Measurements from ENCODE around the gene TNS1. TPM values are rescaled to one million over a fixed set of nuclear protein-coding genes. Genes with fewer than 3 reads are reported as not detected.
A peak's percentile ranks its signal among the peaks of the same experiment; 100 is the strongest.
"Not testable (repeated sequence)": the region's sequence is repeated elsewhere in the genome, so short reads cannot be mapped to it uniquely, and the experiment has no call there.

Gene TNS1
- polyA plus RNA-seq, 6 donors from 2014 or later, result 0.05 to 0.57 (median 0.35) TPM; not detected in 2

- peaks cover 0 to 2% (median 0%) of the 10 kb centered on the region in 7 donors for H3K9me3 Mint-ChIP-seq
- ATAC-seq (ENCODE audit: low read depth in 2 of 2) (no peak), DNase-seq (no peak)
- H3K4me1 Mint-ChIP-seq, result peaks cover 23 to 40% (median 34%) of the 10 kb centered on the region in 3 donors
- no peaks in the 10 kb centered on the region for H3K27me3 Mint-ChIP-seq
- no peaks in the 10 kb centered on the region for H3K36me3 Mint-ChIP-seq
- H3K27ac Mint-ChIP-seq, result peak overlapping the region in 2 of 6 donors; percentile 12 to 60
- H3K4me3 Mint-ChIP-seq, result peak overlapping the region in 3 of 8 donors; percentile 11 to 52 (median 48)
Observed at GRCh38 chr2:217791551-217791950, 211.2 kb downstream of the TNS1 start.

GRCh38 chr2:217790681-217791392, 212.0 kb downstream of the TNS1 start:
- ATAC-seq (ENCODE audit: low read depth in 2 of 2) (no peak), DNase-seq (no peak)
- peaks cover 0 to 2% (median 0%) of the 10 kb centered on the region in 7 donors for H3K9me3 Mint-ChIP-seq
- H3K27me3 Mint-ChIP-seq, result no peaks in the 10 kb centered on the region
- peak overlapping the region; percentile 72 to 94 (median 86) for H3K4me3 Mint-ChIP-seq
- peaks cover 23 to 43% (median 33%) of the 10 kb centered on the region in 3 donors for H3K4me1 Mint-ChIP-seq
- H3K36me3 Mint-ChIP-seq, result no peaks in the 10 kb centered on the region
- H3K27ac Mint-ChIP-seq, result peak overlapping the region in 4 of 6 donors; percentile 44 to 91 (median 50)

- H3K27ac Mint-ChIP-seq, result peak overlapping the region; percentile 44 to 91 (median 72)
- peak; percentile 81 to 87 for ATAC-seq (ENCODE audit: low read depth in 2 of 2)
- peak overlapping the region; percentile 72 to 94 (median 86) for H3K4me3 Mint-ChIP-seq
- H3K27me3 Mint-ChIP-seq, result no peaks in the 10 kb centered on the region
- no peaks in the 10 kb centered on the region for H3K36me3 Mint-ChIP-seq
- DNase-seq, result peak; percentile 29
- H3K9me3 Mint-ChIP-seq, result peaks cover 0 to 2% (median 0%) of the 10 kb centered on the region in 7 donors
- peaks cover 28 to 49% (median 37%) of the 10 kb centered on the region in 3 donors for H3K4me1 Mint-ChIP-seq
Observed at GRCh38 chr2:217790195-217790594, 212.6 kb downstream of the TNS1 start.

GRCh38 chr2:217789736-217790181, 213.0 kb downstream of the TNS1 start:
- peaks cover 0 to under 1% (median 0%) of the 10 kb centered on the region in 3 donors for H3K27me3 Mint-ChIP-seq
- peak overlapping the region; percentile 72 to 94 (median 86) for H3K4me3 Mint-ChIP-seq
- H3K36me3 Mint-ChIP-seq, result no peaks in the 10 kb centered on the region
- peak; percentile 12 for DNase-seq
- peak; percentile 40 to 42 for ATAC-seq (ENCODE audit: low read depth in 2 of 2)
- peak overlapping the region in 4 of 6 donors; percentile 44 to 91 (median 79) for H3K27ac Mint-ChIP-seq
- H3K4me1 Mint-ChIP-seq, result peaks cover 28 to 51% (median 39%) of the 10 kb centered on the region in 3 donors
- peaks cover 0 to 2% (median 0%) of the 10 kb centered on the region in 7 donors for H3K9me3 Mint-ChIP-seq

GRCh38 chr2:217789003-217789735, 213.6 kb downstream of the TNS1 start:
- Mint-ChIP-seq H3K27ac (peak overlapping the region in 3 of 6 donors; percentile 34 to 44 (median 41)), H3K36me3 (no peaks in the 10 kb centered on the region), H3K4me1 (peaks cover 28 to 51% (median 39%) of the 10 kb centered on the region in 3 donors), H3K27me3 (peaks cover 0 to 6% (median 3%) of the 10 kb centered on the region in 3 donors), H3K4me3 (peak overlapping the region; percentile 72 to 94 (median 86)), H3K9me3 (peaks cover 0 to 4% (median 2%) of the 10 kb centered on the region in 7 donors)
- ATAC-seq (ENCODE audit: low read depth in 2 of 2) (peak; percentile 41 to 47), DNase-seq (peak; percentile 61)

GRCh38 chr2:217788669-217789002, 214.2 kb downstream of the TNS1 start:
- DNase-seq (no peak), ATAC-seq (ENCODE audit: low read depth in 2 of 2) (no peak)
- peaks cover 0 to 8% (median 2%) of the 10 kb centered on the region in 7 donors for H3K9me3 Mint-ChIP-seq
- peak overlapping the region in 1 of 6 donors; percentile 41 for H3K27ac Mint-ChIP-seq
- H3K27me3 Mint-ChIP-seq, result peaks cover 0 to 6% (median 6%) of the 10 kb centered on the region in 3 donors
- peak overlapping the region in 6 of 8 donors; percentile 1 to 94 (median 56) for H3K4me3 Mint-ChIP-seq
- no peaks in the 10 kb centered on the region for H3K36me3 Mint-ChIP-seq
- H3K4me1 Mint-ChIP-seq, result peaks cover 28 to 51% (median 39%) of the 10 kb centered on the region in 3 donors

- DNase-seq, result no peak
- H3K36me3 Mint-ChIP-seq, result peaks cover 0 to 7% of the 10 kb centered on the region in 2 donors
- H3K27me3 Mint-ChIP-seq, result peaks cover 6% of the 10 kb centered on the region in 3 donors
- peaks cover 0 to 16% (median 9%) of the 10 kb centered on the region in 7 donors for H3K9me3 Mint-ChIP-seq
- H3K4me1 Mint-ChIP-seq, result peaks cover 28 to 49% (median 39%) of the 10 kb centered on the region in 3 donors
- no peak overlapping the region for H3K4me3 Mint-ChIP-seq
- no peak for ATAC-seq (ENCODE audit: low read depth in 2 of 2)
- H3K27ac Mint-ChIP-seq, result no peak overlapping the region
Observed at GRCh38 chr2:217787160-217787877, 215.5 kb downstream of the TNS1 start.

- peaks cover 0 to 17% (median 9%) of the 10 kb centered on the region in 7 donors for H3K9me3 Mint-ChIP-seq
- not testable (repeated sequence) for H3K4me3 Mint-ChIP-seq; ATAC-seq (ENCODE audit: low read depth in 2 of 2); DNase-seq; H3K36me3 Mint-ChIP-seq; H3K27me3 Mint-ChIP-seq
- peaks cover 26 to 42% (median 36%) of the 10 kb centered on the region in 3 donors for H3K4me1 Mint-ChIP-seq
- peak overlapping the region in 2 of 6 donors; percentile 58 to 72 for H3K27ac Mint-ChIP-seq
Observed at GRCh38 chr2:217786560-217786959, 216.2 kb downstream of the TNS1 start.

- H3K27ac Mint-ChIP-seq, result peak overlapping the region in 2 of 6 donors; percentile 21 to 80
- H3K36me3 Mint-ChIP-seq, result peaks cover 0 to 12% of the 10 kb centered on the region in 2 donors
- H3K9me3 Mint-ChIP-seq, result peaks cover 0 to 19% (median 9%) of the 10 kb centered on the region in 7 donors
- DNase-seq, result peak; percentile 59
- peaks cover 6% of the 10 kb centered on the region in 3 donors for H3K27me3 Mint-ChIP-seq
- peak overlapping the region in 2 of 8 donors; percentile 6 to 22 for H3K4me3 Mint-ChIP-seq
- ATAC-seq (ENCODE audit: low read depth in 2 of 2), result peak in 1 of 2 donors; percentile 45
- peaks cover 20 to 33% (median 28%) of the 10 kb centered on the region in 3 donors for H3K4me1 Mint-ChIP-seq
Observed at GRCh38 chr2:217785544-217786045, 217.2 kb downstream of the TNS1 start.

GRCh38 chr2:217784996-217785543, 217.7 kb downstream of the TNS1 start:
- peaks cover 14 to 28% (median 23%) of the 10 kb centered on the region in 3 donors for H3K4me1 Mint-ChIP-seq
- peak overlapping the region in 2 of 6 donors; percentile 21 to 80 for H3K27ac Mint-ChIP-seq
- H3K36me3 Mint-ChIP-seq, result peaks cover 0 to 12% of the 10 kb centered on the region in 2 donors
- peaks cover 6% of the 10 kb centered on the region in 3 donors for H3K27me3 Mint-ChIP-seq
- H3K4me3 Mint-ChIP-seq, result peak overlapping the region in 1 of 8 donors; percentile 22
- ATAC-seq (ENCODE audit: low read depth in 2 of 2) (no peak), DNase-seq (no peak)
- peaks cover 0 to 19% (median 9%) of the 10 kb centered on the region in 7 donors for H3K9me3 Mint-ChIP-seq

GRCh38 chr2:217783243-217783642, 219.6 kb downstream of the TNS1 start:
- no peak for ATAC-seq (ENCODE audit: low read depth in 2 of 2)
- H3K9me3 Mint-ChIP-seq, result peaks cover 0 to 19% (median 9%) of the 10 kb centered on the region in 7 donors
- H3K27ac Mint-ChIP-seq, result peak overlapping the region in 1 of 6 donors; percentile 40
- H3K4me3 Mint-ChIP-seq, result no peak overlapping the region
- peaks cover 5 to 12% (median 7%) of the 10 kb centered on the region in 3 donors for H3K4me1 Mint-ChIP-seq
- peaks cover 6 to 19% (median 6%) of the 10 kb centered on the region in 3 donors for H3K27me3 Mint-ChIP-seq
- no peak for DNase-seq
- H3K36me3 Mint-ChIP-seq, result peaks cover 0 to 12% of the 10 kb centered on the region in 2 donors

- Mint-ChIP-seq H3K4me3 (no peak overlapping the region), H3K27ac (peak overlapping the region in 1 of 6 donors; percentile 55)
Observed at GRCh38 chr2:217777906-217778305, 224.9 kb downstream of the TNS1 start.

More at GRCh38 chr2:217777906-217778305, 224.9 kb downstream of the TNS1 start:
- DNase-seq, result no peak
- Mint-ChIP-seq H3K9me3 (peaks cover 0 to 7% (median 2%) of the 10 kb centered on the region in 7 donors), H3K4me1 (no peaks in the 10 kb centered on the region), H3K36me3 (peaks cover 0 to 16% of the 10 kb centered on the region in 2 donors), H3K27me3 (peaks cover 0 to 18% (median 0%) of the 10 kb centered on the region in 3 donors)
- no peak for ATAC-seq (ENCODE audit: low read depth in 2 of 2)

Measured in naive B cell (primary cell).